HG03354 (cell line): ENCODE data around the gene MANSC4.

ENCODE experiments used
- ATAC-seq: cut with Tn5 transposase; IDR thresholded peaks from one replicate; pipeline ENCODE4 v1.9.1; 2021; ENCODE audit warnings: mild to moderate bottlenecking; ENCODE audit not compliant: unreplicated experiment, poor library complexity, severe bottlenecking

The MANSC4 gene

DNA sequence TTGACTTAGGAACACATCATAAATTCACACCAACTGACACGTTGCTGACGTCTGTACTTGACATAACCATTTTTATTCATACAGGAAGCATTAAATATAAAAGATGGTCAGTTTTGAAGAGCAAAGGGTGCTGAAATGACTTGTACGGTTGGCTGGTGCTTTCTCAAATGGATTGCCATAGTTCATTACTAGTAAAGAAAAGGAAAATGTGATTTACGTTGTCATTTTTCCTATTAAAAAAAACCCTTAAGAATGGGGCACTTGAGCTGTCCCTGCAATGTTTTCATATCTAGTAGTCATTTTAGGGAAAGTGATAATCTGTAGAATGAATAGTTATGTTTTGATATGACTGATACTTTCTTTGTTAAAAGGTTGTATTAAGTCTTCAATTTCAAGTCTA lies 22.5 kb upstream of the MANSC4 start:
- no peak for ATAC-seq

- ATAC-seq, result no peak
Measured at GRCh38 chr12:27801630-27802029, 21.6 kb upstream of the MANSC4 start.

DNA sequence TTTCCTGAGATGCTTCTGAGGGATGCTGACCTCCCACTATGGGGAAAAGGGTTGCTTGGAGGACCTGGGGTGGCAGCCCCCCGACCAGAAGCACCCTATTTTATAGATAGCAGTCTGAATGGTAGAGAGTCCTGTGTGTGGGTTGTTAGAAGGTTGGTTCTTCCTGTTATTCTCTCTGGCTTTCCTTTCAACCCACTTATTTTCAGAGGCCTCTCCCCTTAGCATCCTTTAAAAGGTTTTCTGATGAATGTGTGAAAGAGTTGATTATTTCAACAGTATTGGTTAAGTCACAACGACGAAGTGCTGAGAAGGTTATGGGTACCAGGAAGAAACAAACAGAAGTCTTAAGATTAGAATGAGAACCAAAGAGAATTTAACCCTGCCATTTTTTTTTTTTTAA lies 20.8 kb upstream of the MANSC4 start:
- ATAC-seq, result no peak

DNA sequence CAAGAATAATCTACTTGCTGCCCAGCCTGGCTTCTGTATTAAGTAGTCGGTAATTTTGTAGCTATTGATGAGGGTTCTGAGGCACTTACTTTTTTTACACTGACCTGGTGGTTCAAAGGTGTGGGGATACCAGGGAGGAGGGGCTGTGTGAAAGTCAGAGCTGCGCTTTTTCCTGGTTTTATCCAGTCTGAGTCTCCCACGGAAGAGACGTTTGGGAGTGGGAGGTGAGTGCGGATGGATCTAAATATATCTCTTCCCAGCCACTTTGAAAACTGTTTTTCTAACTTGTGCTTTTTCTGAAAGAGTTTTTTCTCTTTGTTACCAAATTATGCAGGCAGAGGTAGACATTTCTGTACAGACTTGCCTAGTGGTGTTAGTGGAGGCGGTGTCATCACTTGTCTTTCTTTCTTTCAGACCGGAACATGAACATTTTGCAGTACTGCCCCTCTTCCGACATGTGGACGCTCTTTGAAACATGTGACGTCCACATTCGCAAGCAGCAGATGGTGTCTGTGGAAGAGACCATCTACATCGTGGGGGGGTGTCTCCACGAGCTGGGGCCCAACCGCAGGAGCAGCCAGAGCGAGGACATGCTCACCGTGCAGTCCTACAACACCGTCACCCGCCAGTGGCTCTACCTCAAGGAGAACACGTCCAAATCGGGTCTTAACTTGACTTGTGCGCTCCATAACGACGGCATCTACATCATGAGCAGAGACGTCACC lies 17.4 kb upstream of the MANSC4 start:
- no peak for ATAC-seq

- ATAC-seq, result no peak
Measured at GRCh38 chr12:27796128-27796527, 16.1 kb upstream of the MANSC4 start.

- no peak for ATAC-seq
Measured at GRCh38 chr12:27794818-27795584, 15.0 kb upstream of the MANSC4 start.

- no peak for ATAC-seq
Measured at GRCh38 chr12:27790179-27790578, 10.1 kb upstream of the MANSC4 start.

- ATAC-seq, result no peak
Measured at GRCh38 chr12:27787559-27787958, 7.5 kb upstream of the MANSC4 start.

GRCh38 chr12:27785882-27786570 lies 6.0 kb upstream of the MANSC4 start:
- ATAC-seq, result no peak

DNA sequence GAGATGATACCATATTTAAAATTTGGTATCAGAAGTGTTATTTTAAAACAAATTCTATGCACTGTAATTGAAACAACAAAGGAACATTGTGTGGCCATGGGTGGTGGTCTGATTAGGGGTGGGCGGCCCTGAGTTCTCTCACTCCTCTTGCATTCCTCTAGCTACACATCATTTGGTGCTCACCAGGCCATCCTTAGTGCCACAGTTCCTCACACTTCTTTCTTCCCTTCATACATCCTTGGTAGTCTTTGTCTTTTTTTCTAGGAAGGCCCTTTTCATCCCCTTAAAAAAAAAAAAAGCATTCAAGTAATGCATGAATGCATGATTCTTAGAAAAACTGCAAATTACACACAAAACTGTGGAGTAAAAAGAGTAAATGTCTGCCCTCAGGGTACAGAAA lies 2.4 kb upstream of the MANSC4 start:
- no peak for ATAC-seq

DNA sequence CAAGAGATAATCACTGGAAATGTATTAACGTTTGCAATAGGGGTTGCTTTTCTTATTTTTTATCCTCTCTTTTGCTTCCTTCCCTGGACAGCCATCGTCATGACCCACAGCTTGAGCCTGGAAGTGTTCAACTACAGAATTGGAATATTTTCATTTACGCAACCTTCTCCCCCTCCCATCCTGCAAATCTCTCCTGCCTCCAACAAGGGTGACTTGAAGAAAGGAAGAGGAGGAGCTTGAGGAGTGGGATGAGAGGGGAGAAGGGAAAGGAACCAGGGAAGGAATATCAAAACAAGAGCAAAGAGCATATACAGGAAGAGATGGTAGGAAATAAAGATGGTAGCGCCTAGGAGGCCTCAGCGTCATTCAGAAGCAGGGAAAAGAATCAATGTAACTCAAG lies 1.6 kb upstream of the MANSC4 start:
- ATAC-seq, result no peak

GRCh38 chr12:27780612-27781408 lies 774 bp upstream of the MANSC4 start:
- peak; percentile 40 for ATAC-seq

- peak; percentile 7 for ATAC-seq
Measured at GRCh38 chr12:27779416-27779919, 568 bp downstream of the MANSC4 start.

DNA sequence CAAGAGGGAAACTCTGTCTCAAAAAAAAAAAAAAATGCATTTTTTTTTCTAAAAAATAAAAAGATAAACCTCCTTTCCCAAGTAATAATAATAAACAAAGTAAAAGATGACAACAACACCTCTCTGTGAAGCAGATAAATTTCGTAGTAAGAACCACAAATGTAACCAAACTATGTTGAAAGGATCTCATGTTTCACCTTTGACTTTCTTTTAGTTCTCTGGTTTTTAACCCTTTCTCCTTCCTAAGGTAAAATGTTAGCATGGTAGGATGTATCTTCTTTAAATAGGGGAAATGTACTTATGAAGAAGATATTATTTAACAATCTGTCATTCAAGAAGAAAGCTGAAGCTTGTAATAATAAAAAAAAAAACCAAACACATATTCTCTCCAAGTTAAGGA lies 1.8 kb downstream of the MANSC4 start:
- no peak for ATAC-seq

- no peak for ATAC-seq
Measured at GRCh38 chr12:27777141-27777540, 2.9 kb downstream of the MANSC4 start.

- ATAC-seq, result no peak
Measured at GRCh38 chr12:27772328-27773049, 7.5 kb downstream of the MANSC4 start.

GRCh38 chr12:27771481-27772327 lies 8.3 kb downstream of the MANSC4 start:
- no peak for ATAC-seq

DNA sequence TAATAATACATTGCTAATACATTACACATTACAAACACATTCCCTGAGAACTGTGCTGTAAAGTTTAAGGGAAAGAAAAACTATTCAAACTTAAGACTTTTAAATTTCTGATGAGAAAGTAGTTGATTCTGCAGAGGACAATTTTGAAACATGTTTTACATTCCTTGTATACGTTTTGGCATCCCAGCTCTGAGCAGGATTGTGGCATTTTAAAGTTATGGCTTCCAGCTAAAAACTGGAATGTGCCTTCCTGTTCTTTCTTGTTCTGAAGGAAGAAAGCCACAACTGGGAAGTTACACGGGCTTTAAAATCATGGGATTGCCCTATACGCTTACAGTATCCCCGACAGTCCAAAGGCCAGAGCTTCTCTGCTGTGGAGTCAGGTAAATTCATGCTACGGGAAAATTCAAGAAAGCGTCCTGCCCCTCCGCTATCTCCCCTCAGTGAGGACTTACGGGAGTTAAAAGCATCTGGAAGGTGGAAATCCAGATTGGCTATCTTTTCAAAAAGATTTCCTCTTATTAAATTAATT lies 10.8 kb downstream of the MANSC4 start:
- ATAC-seq, result no peak
